ENCODE results near the gene HCN2. TPM values are rescaled to one million over a fixed set of nuclear protein-coding genes. Genes with fewer than 3 reads are reported as not detected.

The HCN2 gene
- total RNA-seq, 1 donor from 2014 or later: 0.30 TPM

DNA sequence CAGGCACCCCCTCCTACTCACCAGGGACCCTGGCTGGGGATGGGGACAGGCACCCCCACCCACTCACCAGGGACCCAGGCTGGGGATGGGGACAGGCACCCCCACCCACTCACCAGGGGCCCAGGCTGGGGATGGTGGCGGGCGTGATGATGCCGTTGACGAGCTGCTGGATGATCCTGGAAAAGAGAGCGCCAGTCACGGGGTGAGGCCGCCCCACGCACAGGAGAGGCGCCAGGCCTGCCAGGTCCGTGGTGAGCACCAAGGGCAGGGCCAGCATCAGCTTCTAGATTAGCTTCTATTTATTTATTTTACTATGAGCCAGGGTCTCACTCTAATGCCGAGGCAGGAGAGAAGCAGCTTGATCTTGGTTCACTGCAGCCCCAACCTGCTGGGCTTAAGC lies 60.4 kb downstream of the HCN2 start:
- DNase-seq (ENCODE audit: low spot score) (no peak), ATAC-seq (no peak)

DNA sequence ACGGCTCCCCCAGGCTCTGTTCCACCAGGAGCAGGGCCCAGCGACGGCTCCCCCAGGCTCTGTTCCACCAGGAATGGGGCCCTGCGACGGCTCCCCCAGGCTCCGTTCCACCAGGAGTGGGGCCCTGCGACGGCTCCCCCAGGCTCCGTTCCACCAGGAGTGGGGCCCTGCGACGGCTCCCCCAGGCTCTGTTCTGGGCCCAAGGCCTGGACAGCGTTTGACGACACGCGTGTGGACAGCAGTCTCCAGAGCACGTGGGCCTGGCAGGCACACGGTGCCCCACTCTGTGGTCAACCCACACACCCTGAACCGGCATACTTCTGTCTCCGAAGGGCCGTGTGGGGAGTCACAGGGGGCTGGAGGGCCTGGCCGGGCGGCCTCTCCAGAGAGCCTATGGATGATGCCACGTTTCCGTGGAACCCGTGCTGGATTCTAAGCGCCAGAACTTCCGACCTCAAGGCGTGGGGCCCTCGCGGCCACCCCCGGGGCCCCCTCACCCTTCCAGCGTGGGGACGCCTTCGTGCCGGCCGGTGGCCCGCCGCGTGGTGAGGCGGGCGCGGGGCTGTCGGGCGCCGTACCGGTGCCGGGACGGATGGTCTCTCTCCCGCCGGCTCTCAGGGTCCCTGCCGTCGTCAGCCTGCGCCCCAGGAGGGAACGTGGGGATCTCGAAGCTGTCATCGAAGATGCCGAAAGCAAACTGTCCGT lies 61.6 kb downstream of the HCN2 start:
- ATAC-seq: no peak
- no peak for DNase-seq (ENCODE audit: low spot score)

DNA sequence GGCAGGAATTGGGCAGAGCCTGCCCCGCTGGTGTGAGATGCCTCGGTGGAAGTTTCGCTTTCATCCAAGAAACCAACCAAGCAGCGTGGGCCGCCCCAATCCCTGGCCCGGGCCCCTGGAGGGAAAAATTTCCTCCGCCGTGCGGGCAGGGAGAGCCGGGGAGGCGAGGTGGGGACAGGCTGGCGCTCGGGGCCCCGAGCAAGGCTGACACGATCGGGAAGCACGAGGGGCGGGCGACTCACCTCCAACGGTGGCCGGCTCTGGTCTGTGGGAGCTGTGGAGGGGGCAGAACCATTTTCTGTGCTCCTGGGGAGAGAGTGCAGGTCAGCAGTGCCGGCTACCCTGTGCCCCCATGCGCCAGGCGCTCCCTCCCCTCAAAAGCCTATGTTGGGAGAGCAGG lies 62.3 kb downstream of the HCN2 start:
- ATAC-seq: no peak
- no peak for DNase-seq (ENCODE audit: low spot score)

DNA sequence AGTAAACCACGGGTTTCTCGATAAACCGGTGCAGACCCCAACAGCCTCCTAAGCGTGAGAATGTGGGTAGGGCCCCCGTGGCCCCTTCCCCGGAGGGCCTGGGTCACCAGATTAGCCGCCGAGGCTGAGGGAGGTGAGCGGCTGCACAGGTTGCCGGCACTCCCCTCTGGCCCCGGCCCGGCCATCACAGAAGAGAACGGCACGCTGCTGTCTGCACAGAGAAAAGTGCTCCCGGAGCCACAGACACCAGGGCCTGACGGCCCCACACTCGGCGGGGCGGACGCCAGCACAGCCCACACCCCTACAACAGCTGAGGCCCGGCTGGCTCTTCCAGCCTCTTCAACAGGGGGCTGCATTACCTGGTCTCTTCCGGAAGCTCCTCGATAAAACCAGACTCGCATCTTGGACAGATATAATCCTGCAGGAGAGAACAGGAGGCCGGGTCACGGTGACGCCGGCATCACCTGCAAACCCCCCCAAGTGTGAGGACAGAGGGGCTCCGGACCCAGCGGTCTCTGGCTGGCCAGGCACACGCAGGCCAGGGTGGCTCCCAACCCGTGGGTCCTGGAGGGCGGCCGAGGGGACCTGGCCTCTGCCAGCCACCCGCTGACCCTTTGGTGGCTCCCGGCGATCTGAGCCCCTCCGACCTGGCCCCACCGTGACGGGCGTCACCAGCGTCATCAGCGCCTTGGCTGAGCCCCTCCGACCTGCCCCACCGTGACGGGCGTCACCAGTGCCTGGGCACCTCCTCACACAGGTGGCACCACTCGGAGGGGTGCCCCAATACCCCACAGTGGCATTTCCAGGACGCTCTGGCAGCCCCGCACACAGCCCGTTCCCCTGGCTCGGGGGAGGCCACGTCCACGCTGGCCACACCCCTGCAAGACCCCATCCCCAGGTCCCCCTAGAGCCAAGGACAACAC lies 63.0 kb downstream of the HCN2 start:
- ATAC-seq (no peak), DNase-seq (ENCODE audit: low spot score) (no peak)

DNA sequence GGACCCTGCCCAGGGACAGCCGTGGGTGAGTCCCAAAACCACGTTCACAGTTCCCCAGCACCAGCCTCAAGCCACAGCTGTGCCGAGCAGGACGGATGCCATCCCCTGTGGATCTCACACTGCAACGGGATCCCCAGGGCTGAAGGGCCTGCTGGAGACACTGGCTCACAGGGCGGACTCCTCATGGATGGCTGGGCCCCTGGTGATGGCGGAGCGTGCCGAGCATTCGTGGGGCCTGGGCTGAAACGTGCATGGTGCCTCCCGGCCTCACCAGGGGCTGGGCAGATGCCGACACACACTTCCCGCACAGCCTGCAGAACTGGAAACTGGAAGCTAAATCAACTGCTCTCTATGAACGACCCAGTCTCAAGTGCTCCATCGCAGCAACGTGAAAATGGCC lies 63.7 kb downstream of the HCN2 start:
- ATAC-seq (no peak), DNase-seq (ENCODE audit: low spot score) (no peak)

DNA sequence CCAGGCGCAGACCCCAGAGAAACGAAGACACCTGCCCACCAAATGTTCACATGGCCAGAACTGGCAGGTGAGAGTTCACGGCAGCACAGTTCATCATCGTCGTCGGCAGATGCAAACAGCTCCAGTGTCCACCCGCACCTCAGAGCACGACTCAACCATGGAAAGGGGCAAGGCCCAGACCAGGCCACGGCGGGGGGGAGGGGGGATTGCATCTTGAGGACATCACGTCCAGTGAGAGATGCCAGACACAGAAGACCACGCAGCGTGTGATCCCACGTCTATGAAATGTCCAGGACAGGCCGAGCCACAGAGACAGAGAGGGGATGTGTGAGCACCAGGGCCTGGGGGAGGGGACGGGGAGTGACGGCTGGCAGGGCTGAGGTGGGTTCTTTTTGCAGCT lies 66.0 kb downstream of the HCN2 start:
- ATAC-seq (no peak), DNase-seq (ENCODE audit: low spot score) (no peak)

DNA sequence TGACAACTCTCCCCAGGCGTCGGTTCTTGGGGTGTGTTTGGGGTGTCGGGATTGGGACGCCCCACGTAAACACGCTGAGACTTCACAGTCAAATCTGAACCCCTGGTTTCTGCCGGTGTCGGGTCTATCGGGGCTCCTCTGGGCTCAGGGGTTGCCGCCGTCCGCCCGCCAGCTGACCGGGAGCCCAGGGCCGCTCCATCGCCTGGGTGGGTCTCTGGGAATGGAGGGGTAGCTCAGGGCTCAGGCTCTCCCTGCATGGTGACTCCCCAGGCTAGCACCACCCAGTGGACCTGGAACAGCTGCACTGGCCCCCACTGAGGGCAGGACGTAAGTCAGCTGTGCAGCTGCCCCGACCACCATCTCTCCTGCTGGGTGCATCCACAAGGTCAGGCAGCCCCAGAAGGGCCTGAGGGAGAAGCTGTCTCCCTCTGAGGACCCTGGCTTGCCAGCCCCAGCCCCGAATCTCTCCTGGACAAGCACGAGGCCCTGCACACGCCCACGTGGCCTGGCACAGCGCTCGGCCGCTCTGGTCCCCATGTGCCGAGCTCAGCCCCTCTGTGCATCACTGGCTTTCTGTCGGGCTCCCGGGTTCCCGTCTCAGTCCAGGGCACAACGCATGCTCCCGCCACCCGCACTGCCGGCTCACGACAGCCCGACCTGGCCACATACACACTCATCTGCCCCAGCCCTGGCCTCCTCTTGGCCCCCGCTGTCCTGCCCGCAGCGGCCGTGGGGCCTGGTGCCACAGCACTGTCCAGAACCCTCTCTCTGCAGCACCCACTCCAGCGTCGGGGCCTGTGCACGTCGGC lies 67.3 kb downstream of the HCN2 start:
- ATAC-seq (no peak), DNase-seq (ENCODE audit: low spot score) (no peak)

DNA sequence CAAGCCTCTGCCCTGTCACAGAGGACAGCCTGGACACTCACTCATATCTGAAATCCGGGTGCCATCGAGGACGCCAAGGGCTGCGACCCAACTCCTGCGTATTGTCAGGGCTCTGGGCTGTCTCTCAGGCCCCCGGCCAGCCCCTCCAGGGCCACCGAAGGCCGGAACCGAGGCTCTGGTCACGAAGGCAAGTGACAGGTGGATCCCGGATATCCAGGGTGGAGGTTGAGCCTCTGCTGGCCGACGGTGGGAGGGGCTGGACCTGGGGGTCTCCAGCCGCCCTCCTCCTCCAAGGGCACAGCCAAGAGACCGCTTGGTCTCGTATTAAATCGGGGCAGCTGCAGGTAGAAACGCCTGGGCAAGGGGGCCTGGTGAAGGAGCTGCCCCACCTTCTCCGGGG lies 67.9 kb downstream of the HCN2 start:
- no peak for ATAC-seq
- DNase-seq (ENCODE audit: low spot score): no peak

DNA sequence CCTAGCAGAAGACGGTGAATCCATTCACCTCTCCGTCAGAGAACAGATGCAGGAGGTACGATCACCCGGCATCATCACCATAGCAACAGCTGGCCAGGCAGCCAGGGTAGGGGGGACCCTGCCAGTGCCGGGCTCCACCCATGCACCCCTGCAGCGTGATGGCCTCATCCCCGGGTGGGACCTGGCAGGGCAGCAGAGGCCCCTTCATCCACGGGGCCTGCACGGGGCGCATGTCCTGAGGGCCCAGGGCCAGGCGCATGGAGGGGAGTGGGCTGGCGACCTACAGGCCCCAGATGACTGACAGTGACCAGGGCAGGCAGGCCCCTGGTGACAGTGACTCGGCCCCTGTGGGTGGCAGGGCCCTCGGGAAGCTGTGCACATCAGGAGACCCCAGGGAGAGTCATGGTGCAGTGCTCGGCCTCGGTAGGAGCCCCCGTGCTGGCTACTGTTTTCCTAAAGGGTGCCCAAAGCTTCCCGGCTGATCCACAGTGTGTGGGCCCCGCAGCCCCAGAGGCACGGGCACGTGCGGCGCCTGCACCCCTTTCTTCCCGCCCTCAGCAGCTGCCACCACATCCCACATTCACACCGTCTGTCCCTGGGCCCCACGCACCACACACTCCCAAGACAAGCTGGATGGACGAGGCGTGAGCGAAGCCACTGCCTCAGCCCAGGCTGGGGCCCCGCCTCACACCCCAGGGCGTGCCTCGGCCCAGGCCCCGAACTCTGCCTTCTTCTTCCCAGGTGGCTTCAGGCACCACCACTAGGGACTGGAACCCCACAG lies 68.6 kb downstream of the HCN2 start:
- ATAC-seq (no peak), DNase-seq (ENCODE audit: low spot score) (no peak)

DNA sequence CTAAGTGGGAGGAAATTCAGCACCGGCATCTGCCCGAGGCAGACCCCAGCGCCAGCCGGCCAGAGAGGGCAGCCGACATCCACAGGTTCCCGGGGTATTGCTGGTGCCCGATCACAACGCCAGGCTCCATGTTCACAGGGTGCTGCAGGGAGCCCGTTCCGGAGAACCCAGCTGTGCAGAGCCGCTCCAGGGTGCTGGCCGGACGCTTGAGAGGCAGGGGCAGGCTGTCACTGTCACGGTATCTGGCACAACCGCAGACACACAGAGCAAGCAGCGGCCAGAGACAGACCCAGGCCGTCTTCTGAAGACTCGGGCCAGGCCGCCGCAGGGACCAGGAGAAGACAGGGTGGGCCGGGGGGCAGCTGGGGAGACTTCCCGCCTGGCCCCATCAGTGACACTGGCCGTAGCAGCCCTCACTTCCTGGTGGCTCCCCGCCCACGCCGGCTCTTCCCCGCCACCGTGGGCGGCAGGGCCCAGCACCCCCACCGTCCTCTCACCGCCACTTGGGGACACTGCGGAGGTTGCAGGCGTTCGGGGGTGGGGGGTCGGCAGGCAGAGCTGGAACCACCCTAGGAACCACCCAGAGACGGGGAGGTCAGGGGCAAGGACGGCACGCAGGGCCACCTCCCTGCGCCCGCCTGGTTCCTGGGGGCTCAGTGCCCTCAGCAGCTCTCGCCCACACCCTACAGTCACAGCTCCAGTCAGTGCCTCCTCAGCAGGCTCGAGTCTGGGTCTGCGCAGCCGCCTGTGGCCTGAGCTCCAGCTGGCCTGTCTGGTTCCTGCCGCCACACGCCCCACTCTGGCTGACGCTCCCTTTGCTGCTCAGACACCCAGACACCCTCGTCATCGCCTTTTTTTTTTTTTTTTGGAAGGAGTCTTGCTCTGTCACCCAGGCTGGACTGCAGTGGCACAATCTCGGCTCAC lies 69.5 kb downstream of the HCN2 start:
- ATAC-seq (peak; percentile 4), DNase-seq (ENCODE audit: low spot score) (no peak)

DNA sequence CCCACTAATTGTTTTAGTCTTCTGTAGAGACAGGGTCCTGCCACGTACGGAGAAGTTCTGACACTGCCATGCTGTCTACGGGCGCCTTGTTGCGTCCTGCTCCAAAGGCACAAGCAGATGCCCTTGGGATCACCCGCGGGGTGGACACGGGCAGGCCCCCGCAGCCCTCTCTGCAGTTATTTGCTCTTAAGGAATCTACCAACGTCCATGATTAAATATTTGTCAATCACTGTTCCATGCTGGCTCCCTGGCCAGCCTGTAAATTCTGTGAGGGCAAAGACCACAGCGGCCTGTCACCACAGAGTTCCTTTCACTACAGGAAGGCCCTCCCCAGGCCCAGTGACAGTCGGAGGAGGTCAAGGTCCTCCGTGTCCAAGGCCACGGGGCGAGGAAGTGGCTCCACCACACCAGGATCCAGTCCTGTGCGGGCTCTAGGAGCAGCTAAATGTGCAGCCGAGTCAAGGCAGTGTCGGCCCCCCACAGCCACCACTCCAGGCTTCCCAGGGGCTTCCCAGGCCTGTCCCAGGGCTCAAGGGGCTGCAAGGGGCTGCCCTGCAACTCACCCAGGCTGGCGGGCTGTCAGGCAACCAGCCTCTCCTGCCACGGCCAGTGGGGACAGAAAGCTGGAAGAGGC lies 71.2 kb downstream of the HCN2 start:
- DNase-seq (ENCODE audit: low spot score): peak; percentile 92
- peak; percentile 61 for ATAC-seq

DNA sequence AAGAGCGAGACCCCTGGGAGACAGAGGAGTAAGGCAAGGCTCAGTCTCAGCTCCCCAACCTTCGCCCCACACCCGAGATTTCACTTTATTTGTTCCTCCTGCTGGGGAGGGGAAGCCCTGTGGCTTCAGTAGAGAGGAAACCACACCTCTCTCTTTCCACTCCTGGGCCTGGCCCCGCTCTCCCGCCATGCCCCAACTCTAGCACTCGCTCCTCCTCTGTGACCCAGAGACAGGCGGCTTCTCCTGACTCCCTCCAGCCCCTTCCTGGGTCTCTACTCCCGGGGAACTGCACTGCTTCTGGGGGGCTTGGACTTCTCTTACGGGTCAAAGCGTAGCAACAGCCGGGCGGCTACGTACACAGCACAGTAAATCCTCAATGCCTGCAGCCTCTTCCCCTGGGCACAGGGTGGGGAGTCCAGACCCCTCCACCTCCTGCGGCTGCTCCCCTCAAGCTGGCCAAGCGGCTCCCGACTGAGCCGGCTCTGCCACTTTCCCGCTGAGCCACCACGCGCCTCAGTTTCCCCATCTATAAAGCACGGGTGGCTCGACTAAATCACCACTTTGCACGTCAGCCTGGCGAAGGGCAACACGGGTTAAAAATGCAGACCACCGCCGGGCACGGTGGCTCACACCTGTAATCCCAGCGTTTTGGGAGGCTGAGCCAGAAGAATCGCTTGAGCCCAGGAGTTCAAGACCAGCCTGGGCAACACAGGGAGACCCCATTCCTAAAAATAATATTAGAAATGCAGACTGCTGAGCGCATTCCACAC lies 71.9 kb downstream of the HCN2 start:
- peak; percentile 37 for ATAC-seq
- DNase-seq (ENCODE audit: low spot score): peak; percentile 66

DNA sequence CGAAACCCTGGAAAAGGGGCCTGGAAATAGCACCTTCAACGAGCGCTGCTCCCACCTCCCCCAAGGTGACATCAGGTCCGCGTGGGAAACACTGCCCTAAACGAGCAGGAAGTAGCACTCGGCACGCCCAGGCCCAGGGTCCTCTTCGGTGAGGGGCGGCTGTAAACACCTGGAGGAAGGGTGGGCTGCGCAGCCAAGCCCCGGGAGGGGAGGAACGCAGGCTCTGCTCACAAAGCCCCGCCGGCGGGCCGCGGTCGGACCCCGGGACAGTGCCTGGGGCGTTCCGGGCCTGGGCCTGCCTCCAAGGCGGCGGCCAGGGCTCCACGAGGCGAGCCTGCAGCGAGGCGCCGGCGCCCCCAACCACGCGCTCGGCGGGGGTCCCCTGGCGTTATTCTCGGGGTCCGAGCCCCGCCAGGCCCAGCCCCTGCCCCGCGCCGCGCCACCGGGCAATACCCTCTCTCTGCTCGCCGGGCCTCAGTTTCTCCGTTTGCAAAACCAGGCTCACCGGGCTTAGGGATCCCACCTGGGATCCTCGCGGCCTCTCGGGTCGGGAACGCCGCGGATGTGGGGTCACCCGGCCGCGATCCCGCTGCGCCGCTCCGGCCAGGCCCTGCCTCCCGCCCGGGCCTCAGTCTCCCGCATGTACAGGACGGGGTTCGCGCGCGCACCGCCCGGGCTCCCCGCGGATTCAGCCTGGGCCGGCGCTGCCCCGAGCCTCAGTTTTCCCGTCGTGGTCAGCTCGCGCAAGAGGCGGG lies 72.7 kb downstream of the HCN2 start:
- no peak for ATAC-seq
- DNase-seq (ENCODE audit: low spot score): peak; percentile 66

DNA sequence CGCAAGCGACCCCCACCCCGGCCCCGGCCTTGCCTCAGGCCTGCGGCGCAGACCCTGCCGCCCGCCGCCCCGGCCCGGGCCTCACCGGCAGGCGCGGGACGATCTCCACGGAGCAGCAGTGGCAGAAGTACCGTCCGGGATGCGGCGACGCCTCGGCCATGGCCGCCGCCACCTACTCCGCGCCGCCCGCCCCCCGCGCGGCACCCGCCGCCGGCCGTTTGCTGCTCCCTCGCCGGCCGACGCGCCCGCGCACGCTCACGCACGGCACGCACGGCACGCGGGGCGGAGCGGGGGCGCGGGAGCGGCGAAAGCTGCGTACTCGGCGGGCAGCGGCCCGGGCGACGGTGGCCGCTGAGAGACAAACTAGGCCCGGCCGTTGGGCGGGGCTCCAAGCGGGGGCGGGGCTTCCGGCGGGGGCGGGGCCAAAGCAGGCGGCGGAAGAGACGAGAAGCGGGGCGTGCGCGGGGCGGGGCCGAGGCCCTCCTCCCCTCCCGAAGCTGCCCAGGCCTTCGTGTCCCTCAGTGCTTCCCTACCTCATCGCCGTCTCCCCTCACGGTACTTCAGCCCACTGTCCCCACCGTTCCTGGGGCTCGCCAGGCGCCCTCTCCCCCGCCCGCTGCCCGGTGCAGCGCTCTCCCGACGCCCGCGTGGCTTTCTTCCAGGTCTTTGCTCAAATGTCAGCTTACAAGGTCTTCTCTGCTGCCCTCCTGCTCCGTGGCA lies 73.4 kb downstream of the HCN2 start, which contains the start of gene RNF126:
TSS of gene RNF126 (minus strand) at position 253 of the 720 bp plus-strand sequence. CDS start at position 160, 93 bp downstream.
- ATAC-seq (peak; percentile 76), DNase-seq (ENCODE audit: low spot score) (peak; percentile 94)

DNA sequence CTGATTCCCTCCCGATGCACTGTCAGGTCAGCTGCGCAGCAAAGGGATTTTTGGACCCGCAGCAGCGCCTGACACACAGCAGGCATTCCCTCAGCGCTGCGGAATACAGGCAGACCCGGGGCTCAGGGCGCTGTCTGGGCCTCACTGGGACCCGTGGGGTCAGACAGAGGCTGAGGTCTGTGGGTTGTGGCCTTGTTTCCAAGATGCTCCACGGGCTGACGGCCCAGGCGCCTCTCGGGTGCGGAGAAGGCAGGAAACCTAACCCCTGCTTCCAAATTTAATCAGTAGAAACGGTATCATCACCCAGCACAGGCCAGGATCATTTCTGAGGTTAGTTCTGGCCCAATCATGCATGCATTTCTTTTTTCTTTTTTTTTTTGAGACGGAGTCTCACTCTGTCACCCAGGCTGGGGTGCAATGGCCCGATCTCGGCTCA lies 74.0 kb downstream of the HCN2 start:
- peak; percentile 19 for ATAC-seq
- DNase-seq (ENCODE audit: low spot score): no peak

DNA sequence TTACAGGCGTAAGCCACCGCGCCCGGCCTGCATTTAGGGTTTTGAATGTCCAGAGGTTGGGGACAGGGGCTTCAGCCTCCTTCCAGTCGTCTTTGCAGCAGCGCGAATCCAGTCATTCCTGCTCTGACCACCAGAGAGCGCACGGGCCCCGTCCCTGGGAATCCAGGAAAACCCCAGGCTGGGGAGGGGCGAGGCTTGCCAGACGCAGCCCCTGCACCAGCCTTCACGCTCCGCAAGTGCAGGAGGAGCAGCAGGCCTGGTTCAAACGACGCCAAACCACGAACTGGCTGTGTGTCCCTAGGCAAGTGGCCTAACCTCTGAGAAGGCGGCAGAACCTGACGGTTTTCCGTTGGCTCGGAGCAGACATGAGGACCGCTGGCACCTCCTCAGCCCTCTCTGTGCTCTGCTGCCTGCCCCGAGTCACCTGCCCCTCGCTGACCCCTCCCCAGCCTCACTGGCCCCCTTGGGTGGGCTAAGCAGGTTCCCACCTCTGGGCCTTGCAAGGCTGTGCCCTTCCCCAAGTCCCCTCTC lies 75.3 kb downstream of the HCN2 start:
- peak; percentile 75 for DNase-seq (ENCODE audit: low spot score)
- ATAC-seq: peak; percentile 16
